Activated T-cell treated with anti-CD3 and anti-CD28 coated beads, Interleukin-2, amount 50 U/mL, for 24 hours (primary cell): Measurements from ENCODE around the gene OTOP2.

ENCODE experiments used
- DNase-seq: peaks from one replicate; pipeline ENCODE4 v3.0.0-alpha.2; 2020
- H3K27ac Mint-ChIP-seq: 2 replicates; pipeline ENCODE4 v1.8.0; 2020; ENCODE audit warnings: mild to moderate bottlenecking, mixed read lengths
- H3K27me3 Mint-ChIP-seq: 2 replicates; pipeline ENCODE4 v1.8.0; 2020; ENCODE audit warnings: mixed read lengths
- H3K36me3 Mint-ChIP-seq: 2 replicates; pipeline ENCODE4 v1.8.0; 2020; ENCODE audit warnings: low read depth, mixed read lengths
- H3K4me1 Mint-ChIP-seq: 2 replicates; pipeline ENCODE4 v1.8.0; 2020; ENCODE audit warnings: low read depth, mixed read lengths
- H3K4me3 Mint-ChIP-seq: 2 replicates; pipeline ENCODE4 v1.8.0; 2020; ENCODE audit warnings: mild to moderate bottlenecking, moderate library complexity, mixed read lengths
- H3K9me3 Mint-ChIP-seq: 2 replicates; pipeline ENCODE4 v1.8.0; 2020; ENCODE audit warnings: mixed read lengths

OTOP2 gene

GRCh38 chr17:74935048-74935447 lies 11.0 kb downstream of the OTOP2 start:
- no peaks in the 10 kb centered on the region for H3K9me3 Mint-ChIP-seq
- H3K4me3 Mint-ChIP-seq = no peak overlapping the region
- peaks cover 84% of the 10 kb centered on the region for H3K27me3 Mint-ChIP-seq
- no peaks in the 10 kb centered on the region for H3K4me1 Mint-ChIP-seq
- no peak overlapping the region for H3K27ac Mint-ChIP-seq
- DNase-seq = no peak
- H3K36me3 Mint-ChIP-seq = no peaks in the 10 kb centered on the region

- no peak within 1 kb of the TSS for H3K27ac Mint-ChIP-seq
- H3K4me3 Mint-ChIP-seq = no peak within 1 kb of the TSS
- H3K4me1 Mint-ChIP-seq = no peaks in the 10 kb centered on the region
- H3K9me3 Mint-ChIP-seq = no peaks in the 10 kb centered on the region
- no peaks in the 10 kb centered on the region for H3K36me3 Mint-ChIP-seq
- no peak for DNase-seq
- H3K27me3 Mint-ChIP-seq = peaks cover 79% of the 10 kb centered on the region
Measured at GRCh38 chr17:74935585-74936469, 11.8 kb downstream of the OTOP2 start, which contains the start of gene OTOP3. TSS of gene OTOP3 (plus strand) at chr17:74935898. CDS start at chr17:74935922, 24 bp downstream.

GRCh38 chr17:74936470-74936799 lies 12.4 kb downstream of the OTOP2 start:
- H3K27ac Mint-ChIP-seq = no peak overlapping the region
- H3K36me3 Mint-ChIP-seq = no peaks in the 10 kb centered on the region
- H3K27me3 Mint-ChIP-seq = peaks cover 76% of the 10 kb centered on the region
- H3K9me3 Mint-ChIP-seq = no peaks in the 10 kb centered on the region
- no peak for DNase-seq
- no peak overlapping the region for H3K4me3 Mint-ChIP-seq
- no peaks in the 10 kb centered on the region for H3K4me1 Mint-ChIP-seq

GRCh38 chr17:74937064-74938051 lies 13.3 kb downstream of the OTOP2 start:
- no peak for DNase-seq
- Mint-ChIP-seq H3K9me3 (no peaks in the 10 kb centered on the region), H3K36me3 (no peaks in the 10 kb centered on the region), H3K4me1 (no peaks in the 10 kb centered on the region), H3K27me3 (peaks cover 73% of the 10 kb centered on the region), H3K27ac (no peak overlapping the region), H3K4me3 (no peak overlapping the region)

- H3K36me3 Mint-ChIP-seq = no peaks in the 10 kb centered on the region
- no peak overlapping the region for H3K4me3 Mint-ChIP-seq
- peaks cover 69% of the 10 kb centered on the region for H3K27me3 Mint-ChIP-seq
- H3K9me3 Mint-ChIP-seq = no peaks in the 10 kb centered on the region
- no peak overlapping the region for H3K27ac Mint-ChIP-seq
- no peak for DNase-seq
- no peaks in the 10 kb centered on the region for H3K4me1 Mint-ChIP-seq
Measured at GRCh38 chr17:74938194-74938950, 14.3 kb downstream of the OTOP2 start.

GRCh38 chr17:74939534-74939933 lies 15.5 kb downstream of the OTOP2 start:
- H3K4me3 Mint-ChIP-seq = no peak overlapping the region
- H3K4me1 Mint-ChIP-seq = no peaks in the 10 kb centered on the region
- no peaks in the 10 kb centered on the region for H3K36me3 Mint-ChIP-seq
- H3K27ac Mint-ChIP-seq = no peak overlapping the region
- H3K27me3 Mint-ChIP-seq = peaks cover 65% of the 10 kb centered on the region
- H3K9me3 Mint-ChIP-seq = no peaks in the 10 kb centered on the region
- DNase-seq = no peak

- H3K27ac Mint-ChIP-seq = no peak overlapping the region
- H3K27me3 Mint-ChIP-seq = peaks cover 58% of the 10 kb centered on the region
- H3K4me3 Mint-ChIP-seq = no peak overlapping the region
- H3K4me1 Mint-ChIP-seq = no peaks in the 10 kb centered on the region
- no peaks in the 10 kb centered on the region for H3K9me3 Mint-ChIP-seq
- no peak for DNase-seq
- no peaks in the 10 kb centered on the region for H3K36me3 Mint-ChIP-seq
Measured at GRCh38 chr17:74941128-74941725, 17.2 kb downstream of the OTOP2 start.

- Mint-ChIP-seq H3K36me3 (no peaks in the 10 kb centered on the region), H3K27ac (no peak overlapping the region), H3K4me1 (no peaks in the 10 kb centered on the region), H3K27me3 (peaks cover 31% of the 10 kb centered on the region), H3K4me3 (no peak overlapping the region), H3K9me3 (no peaks in the 10 kb centered on the region)
- no peak for DNase-seq
Measured at GRCh38 chr17:74943808-74944522, 19.9 kb downstream of the OTOP2 start.

GRCh38 chr17:74945543-74945942 lies 21.5 kb downstream of the OTOP2 start:
- peaks cover 25% of the 10 kb centered on the region for H3K27me3 Mint-ChIP-seq
- no peak overlapping the region for H3K27ac Mint-ChIP-seq
- no peak overlapping the region for H3K4me3 Mint-ChIP-seq
- no peaks in the 10 kb centered on the region for H3K4me1 Mint-ChIP-seq
- no peaks in the 10 kb centered on the region for H3K9me3 Mint-ChIP-seq
- DNase-seq = no peak
- H3K36me3 Mint-ChIP-seq = no peaks in the 10 kb centered on the region

- H3K36me3 Mint-ChIP-seq = no peaks in the 10 kb centered on the region
- H3K4me1 Mint-ChIP-seq = no peaks in the 10 kb centered on the region
- DNase-seq = no peak
- peaks cover 19% of the 10 kb centered on the region for H3K27me3 Mint-ChIP-seq
- H3K27ac Mint-ChIP-seq = no peak overlapping the region
- H3K9me3 Mint-ChIP-seq = no peaks in the 10 kb centered on the region
- no peak overlapping the region for H3K4me3 Mint-ChIP-seq
Measured at GRCh38 chr17:74946641-74947040, 22.6 kb downstream of the OTOP2 start.

GRCh38 chr17:74947041-74947754 lies 23.1 kb downstream of the OTOP2 start:
- Mint-ChIP-seq H3K36me3 (no peaks in the 10 kb centered on the region), H3K27ac (no peak overlapping the region), H3K4me3 (no peak overlapping the region), H3K4me1 (no peaks in the 10 kb centered on the region), H3K27me3 (peaks cover 14% of the 10 kb centered on the region), H3K9me3 (no peaks in the 10 kb centered on the region)
- DNase-seq = no peak

- Mint-ChIP-seq H3K9me3 (no peaks in the 10 kb centered on the region), H3K4me3 (no peak overlapping the region), H3K4me1 (no peaks in the 10 kb centered on the region), H3K27me3 (peaks cover 5% of the 10 kb centered on the region), H3K27ac (no peak overlapping the region), H3K36me3 (no peaks in the 10 kb centered on the region)
- DNase-seq = no peak
Measured at GRCh38 chr17:74949455-74950115, 25.5 kb downstream of the OTOP2 start.

GRCh38 chr17:74950207-74950606 lies 26.1 kb downstream of the OTOP2 start:
- Mint-ChIP-seq H3K27ac (no peak overlapping the region), H3K4me1 (no peaks in the 10 kb centered on the region), H3K27me3 (peaks cover 3% of the 10 kb centered on the region), H3K36me3 (no peaks in the 10 kb centered on the region), H3K4me3 (no peak overlapping the region), H3K9me3 (no peaks in the 10 kb centered on the region)
- no peak for DNase-seq
